Epithelial cell of esophagus (primary cell): ENCODE measurements around the gene RPL9.

Experiments used
- DNase-seq: peaks from one replicate; pipeline ENCODE4 v3.0.0; 2010; ENCODE audit warnings: low read depth
- H3K4me3 ChIP-seq: 2 replicates; pipeline ENCODE4 v1.5.1; 2011; ENCODE audit warnings: mild to moderate bottlenecking, low read length, control low read depth
- TF ChIP-seq, protein P1 (sequence below): IDR thresholded peaks from 2 replicates; pipeline ENCODE4 v1.5.1; 2011; ENCODE audit warnings: low read depth, mild to moderate bottlenecking, low read length, control low read depth, inconsistent platforms; ENCODE audit not compliant: insufficient read depth; ENCODE audit errors: missing control alignments

Gene RPL9

DNA sequence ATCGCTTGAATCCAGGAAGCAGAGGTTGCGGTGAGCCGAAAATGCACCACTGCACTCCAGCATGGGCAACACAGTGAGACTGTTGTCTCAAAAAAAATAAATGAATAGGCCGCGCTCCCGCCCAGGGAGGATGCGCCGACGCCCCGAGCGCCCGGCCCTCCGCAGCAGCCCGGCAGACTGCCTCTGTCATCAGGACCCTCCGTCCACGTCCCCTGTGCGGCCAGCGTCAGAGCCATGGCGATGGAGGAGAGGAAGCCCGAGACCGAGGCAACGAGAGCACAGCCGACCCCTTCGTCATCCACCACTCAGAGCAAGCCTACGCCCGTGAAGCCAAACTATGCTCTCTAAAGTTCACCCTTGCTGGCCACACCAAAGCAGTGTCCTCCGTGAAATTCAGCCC is 21.5 kb upstream of the RPL9 start:
- H3K4me3 ChIP-seq = no peak overlapping the region
- no peak for DNase-seq
- TF ChIP-seq, protein P1, sequence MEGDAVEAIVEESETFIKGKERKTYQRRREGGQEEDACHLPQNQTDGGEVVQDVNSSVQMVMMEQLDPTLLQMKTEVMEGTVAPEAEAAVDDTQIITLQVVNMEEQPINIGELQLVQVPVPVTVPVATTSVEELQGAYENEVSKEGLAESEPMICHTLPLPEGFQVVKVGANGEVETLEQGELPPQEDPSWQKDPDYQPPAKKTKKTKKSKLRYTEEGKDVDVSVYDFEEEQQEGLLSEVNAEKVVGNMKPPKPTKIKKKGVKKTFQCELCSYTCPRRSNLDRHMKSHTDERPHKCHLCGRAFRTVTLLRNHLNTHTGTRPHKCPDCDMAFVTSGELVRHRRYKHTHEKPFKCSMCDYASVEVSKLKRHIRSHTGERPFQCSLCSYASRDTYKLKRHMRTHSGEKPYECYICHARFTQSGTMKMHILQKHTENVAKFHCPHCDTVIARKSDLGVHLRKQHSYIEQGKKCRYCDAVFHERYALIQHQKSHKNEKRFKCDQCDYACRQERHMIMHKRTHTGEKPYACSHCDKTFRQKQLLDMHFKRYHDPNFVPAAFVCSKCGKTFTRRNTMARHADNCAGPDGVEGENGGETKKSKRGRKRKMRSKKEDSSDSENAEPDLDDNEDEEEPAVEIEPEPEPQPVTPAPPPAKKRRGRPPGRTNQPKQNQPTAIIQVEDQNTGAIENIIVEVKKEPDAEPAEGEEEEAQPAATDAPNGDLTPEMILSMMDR = no peak

DNA sequence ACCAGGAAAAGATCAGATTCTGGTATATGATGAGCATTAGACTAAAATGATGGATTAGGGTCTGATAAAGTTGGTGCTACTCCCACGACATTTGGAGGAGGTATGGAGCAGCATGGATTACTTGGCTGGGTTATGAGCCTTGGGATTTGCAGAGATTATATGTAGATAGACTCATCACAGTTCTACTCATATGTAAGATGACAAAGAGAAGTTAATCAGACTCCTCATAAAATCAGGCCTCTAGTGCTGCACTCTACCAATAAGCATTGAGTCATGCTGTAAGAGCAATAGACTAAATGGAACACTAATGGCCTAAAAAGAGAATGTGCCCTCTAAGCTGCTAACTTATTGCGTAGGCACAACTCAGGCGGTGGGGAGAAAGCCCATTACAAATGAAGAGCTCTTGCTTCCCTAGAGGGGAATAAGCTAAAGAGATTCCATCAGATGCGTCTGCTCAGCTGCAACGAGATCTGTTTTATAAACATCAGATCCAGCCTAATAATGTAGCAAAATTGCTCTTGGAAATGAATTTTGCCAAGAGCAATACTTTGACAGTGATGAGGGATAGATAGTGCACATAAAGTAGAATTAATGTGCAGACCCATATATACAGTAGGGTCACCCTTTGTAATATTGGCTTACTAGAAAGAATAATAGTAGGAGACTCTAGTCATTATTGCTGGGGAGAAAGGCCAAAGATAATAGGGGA is 17.6 kb upstream of the RPL9 start:
- TF ChIP-seq, protein P1 = no peak
- H3K4me3 ChIP-seq = no peak overlapping the region
- DNase-seq = no peak

DNA sequence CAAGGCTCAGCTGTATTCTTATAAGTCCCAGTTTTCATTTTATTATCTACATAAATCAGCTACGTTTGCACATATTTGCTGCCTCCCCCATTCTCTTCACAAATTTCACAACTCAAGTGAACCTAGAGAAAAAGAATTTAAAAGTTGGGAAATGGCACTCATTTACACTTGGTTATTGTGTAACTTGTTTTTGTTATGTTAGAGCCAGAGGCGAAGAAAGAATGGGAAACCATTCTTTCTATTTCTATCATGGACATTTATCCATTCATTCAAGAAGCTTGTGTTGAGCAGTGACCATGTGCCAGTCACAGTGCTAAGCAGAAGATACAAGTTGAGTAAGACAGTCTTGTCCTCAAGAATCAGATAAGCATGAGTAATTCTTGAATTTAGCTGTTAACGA is 13.7 kb upstream of the RPL9 start:
- no peak overlapping the region for H3K4me3 ChIP-seq
- TF ChIP-seq, protein P1 = no peak
- DNase-seq = no peak

DNA sequence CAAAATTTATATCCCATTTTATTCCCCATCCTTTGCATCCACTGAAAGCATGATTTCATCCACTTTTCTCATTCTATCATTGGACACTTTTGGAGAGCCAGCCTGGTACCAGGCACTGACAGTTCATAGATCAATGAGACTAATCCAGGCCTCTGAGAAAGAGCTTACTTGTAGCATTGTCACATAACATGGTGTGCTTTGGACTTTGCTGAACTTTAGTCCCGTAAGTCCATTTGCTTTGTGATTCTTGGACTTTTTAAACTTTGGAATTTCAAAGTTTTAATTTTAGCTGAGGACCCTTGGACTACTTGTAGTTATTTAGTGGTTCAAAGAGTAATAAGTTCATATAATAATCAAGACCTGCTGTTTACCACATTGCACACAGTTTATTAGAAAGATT is 11.7 kb upstream of the RPL9 start:
- TF ChIP-seq, protein P1 = no peak
- H3K4me3 ChIP-seq = no peak overlapping the region
- no peak for DNase-seq

DNA sequence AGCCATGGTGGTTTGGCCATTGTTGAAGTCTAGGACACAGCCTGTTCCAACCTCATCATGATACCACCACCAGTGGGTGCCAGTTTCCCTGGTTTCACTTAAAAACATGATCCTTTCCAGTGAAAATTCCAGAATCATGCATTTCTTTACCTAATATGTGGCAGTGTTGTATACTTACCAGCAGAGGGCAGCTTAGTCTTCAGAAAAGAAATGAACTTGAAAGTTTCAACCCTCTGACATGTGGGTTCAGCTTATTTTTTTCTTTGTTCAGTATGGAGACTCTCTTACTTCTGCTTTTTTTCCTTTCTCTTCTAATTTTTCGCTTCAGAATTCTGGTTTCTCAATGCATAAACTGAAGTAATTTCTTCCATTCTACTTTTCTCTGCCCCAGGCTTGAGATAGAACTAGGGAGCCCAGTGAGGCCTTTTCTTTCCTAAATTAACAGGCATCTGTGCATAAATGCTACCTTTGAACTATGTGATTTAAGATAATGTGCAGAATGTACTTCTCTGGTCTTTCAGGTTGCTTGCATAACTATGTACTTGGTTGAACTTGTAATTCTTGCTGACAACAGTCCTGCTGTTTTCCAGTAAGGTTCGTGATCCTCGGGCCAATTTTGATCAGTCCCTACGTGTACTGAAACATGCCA is 10.8 kb upstream of the RPL9 start:
- TF ChIP-seq, protein P1 = peak; percentile 73
- DNase-seq = peak; percentile 62
- no peak overlapping the region for H3K4me3 ChIP-seq

DNA sequence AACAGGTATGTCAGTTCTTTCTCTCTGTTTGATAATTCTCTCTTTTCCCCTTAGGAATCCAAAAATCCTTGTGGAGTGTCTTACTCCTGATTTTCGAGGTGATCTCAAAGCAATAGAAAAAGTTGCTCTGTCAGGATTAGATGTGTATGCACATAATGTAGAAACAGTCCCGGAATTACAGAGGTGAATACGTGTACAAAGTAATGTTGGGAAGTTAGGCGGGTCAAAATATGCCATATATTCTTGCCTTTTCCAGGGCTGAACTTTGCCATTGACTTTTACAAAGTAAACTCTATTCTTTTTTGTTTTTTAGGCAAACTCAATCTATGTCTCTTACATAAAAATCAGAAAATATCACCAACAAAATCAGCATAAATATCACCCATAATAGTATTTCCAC is 8.7 kb upstream of the RPL9 start:
- H3K4me3 ChIP-seq = no peak overlapping the region
- DNase-seq = no peak
- TF ChIP-seq, protein P1 = no peak

DNA sequence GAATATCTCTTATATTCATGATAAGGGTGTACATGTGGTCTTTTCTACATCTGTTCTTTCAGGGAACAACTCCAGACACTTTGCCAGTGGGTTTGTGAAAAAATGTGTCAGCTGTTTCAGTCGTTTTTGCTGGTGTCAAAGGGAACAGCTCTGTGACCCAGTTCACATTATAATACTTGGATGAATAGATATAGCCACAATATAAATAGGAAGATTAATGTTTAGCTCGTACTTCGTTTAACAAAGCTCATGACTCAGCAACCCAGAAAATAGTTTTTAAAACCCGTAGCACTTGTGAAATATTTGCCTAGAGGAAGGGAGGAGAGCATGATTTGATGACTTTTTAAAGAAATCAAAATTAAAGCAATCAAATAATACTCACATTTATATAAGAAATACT is 8.0 kb upstream of the RPL9 start:
- TF ChIP-seq, protein P1 = no peak
- no peak overlapping the region for H3K4me3 ChIP-seq
- peak; percentile 51 for DNase-seq
